ENCODE measurements around the gene PILRA. TPM values are rescaled to one million over a fixed set of nuclear protein-coding genes. Genes with fewer than 3 reads are reported as not detected.

The PILRA gene
- total RNA-seq, 4 donors from 2014 or later = 5.8 to 9.5 (median 5.9) TPM

DNA sequence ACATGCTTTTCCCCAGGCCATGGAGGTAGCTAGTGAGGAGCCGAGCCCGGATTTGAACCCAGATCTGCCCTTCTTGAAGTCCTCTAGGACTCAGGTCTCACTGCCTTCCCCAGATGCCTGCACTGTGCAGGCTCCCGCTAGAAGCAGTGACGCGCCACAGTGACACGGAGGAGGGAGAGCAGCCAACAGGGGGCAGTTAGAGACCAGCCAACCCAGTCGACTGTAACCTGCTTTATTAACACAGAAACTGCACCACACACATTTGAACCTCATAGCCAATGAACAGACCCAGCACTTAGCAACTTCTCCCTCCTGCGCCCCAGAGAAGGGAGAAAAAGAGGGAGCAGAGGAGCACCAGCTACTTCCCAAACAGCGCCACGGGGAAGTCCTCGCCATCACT lies 27.4 kb downstream of the PILRA start:
- H3K4me3 ChIP-seq = no peak overlapping the region
- no peaks in the 10 kb centered on the region for H3K27me3 ChIP-seq
- no peaks in the 10 kb centered on the region for H3K36me3 ChIP-seq
- H3K27ac ChIP-seq = no peak overlapping the region
- TF ChIP-seq, protein P1, sequence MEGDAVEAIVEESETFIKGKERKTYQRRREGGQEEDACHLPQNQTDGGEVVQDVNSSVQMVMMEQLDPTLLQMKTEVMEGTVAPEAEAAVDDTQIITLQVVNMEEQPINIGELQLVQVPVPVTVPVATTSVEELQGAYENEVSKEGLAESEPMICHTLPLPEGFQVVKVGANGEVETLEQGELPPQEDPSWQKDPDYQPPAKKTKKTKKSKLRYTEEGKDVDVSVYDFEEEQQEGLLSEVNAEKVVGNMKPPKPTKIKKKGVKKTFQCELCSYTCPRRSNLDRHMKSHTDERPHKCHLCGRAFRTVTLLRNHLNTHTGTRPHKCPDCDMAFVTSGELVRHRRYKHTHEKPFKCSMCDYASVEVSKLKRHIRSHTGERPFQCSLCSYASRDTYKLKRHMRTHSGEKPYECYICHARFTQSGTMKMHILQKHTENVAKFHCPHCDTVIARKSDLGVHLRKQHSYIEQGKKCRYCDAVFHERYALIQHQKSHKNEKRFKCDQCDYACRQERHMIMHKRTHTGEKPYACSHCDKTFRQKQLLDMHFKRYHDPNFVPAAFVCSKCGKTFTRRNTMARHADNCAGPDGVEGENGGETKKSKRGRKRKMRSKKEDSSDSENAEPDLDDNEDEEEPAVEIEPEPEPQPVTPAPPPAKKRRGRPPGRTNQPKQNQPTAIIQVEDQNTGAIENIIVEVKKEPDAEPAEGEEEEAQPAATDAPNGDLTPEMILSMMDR (IDR thresholded peaks at IDR 0.05) = no peak
- no peak for TF ChIP-seq POLR2A (IDR thresholded peaks at IDR 0.05)
- no peak for DNase-seq
- peaks cover 0 to 4% (median 1%) of the 10 kb centered on the region in 4 donors for H3K4me1 ChIP-seq
- no peaks in the 10 kb centered on the region for H3K9me3 ChIP-seq

- no peak overlapping the region for H3K27ac ChIP-seq
- no peak for DNase-seq
- no peaks in the 10 kb centered on the region for H3K36me3 ChIP-seq
- TF ChIP-seq POLR2A (IDR thresholded peaks at IDR 0.05) = no peak
- TF ChIP-seq, protein P1 (IDR thresholded peaks at IDR 0.05) = no peak
- no peak overlapping the region for H3K4me3 ChIP-seq
- no peaks in the 10 kb centered on the region for H3K4me1 ChIP-seq
- H3K27me3 ChIP-seq = no peaks in the 10 kb centered on the region
- H3K9me3 ChIP-seq = no peaks in the 10 kb centered on the region
These were observed 28.5 kb downstream of the PILRA start for GRCh38 chr7:100401811-100402210.

- H3K27me3 ChIP-seq = no peaks in the 10 kb centered on the region
- H3K27ac ChIP-seq = no peak overlapping the region
These were observed 29.0 kb downstream of the PILRA start for GRCh38 chr7:100402241-100402640.

GRCh38 chr7:100406767-100407166 lies 33.5 kb downstream of the PILRA start:
- DNase-seq = no peak
- H3K4me3 ChIP-seq = no peak overlapping the region
- TF ChIP-seq, protein P1 (IDR thresholded peaks at IDR 0.05) = no peak
- no peak for TF ChIP-seq POLR2A (IDR thresholded peaks at IDR 0.05)
- no peaks in the 10 kb centered on the region for H3K4me1 ChIP-seq
- no peaks in the 10 kb centered on the region for H3K36me3 ChIP-seq
- H3K9me3 ChIP-seq = no peaks in the 10 kb centered on the region
- no peaks in the 10 kb centered on the region for H3K27me3 ChIP-seq
- H3K27ac ChIP-seq = no peak overlapping the region

More at GRCh38 chr7:100402241-100402640, 29.0 kb downstream of the PILRA start:
- Histone ChIP-seq H3K4me3 (no peak overlapping the region), H3K4me1 (no peaks in the 10 kb centered on the region), H3K36me3 (no peaks in the 10 kb centered on the region), H3K9me3 (no peaks in the 10 kb centered on the region)
- DNase-seq = no peak
- TF ChIP-seq POLR2A (IDR thresholded peaks at IDR 0.05) = no peak
- TF ChIP-seq, protein P1 (IDR thresholded peaks at IDR 0.05) = no peak

DNA sequence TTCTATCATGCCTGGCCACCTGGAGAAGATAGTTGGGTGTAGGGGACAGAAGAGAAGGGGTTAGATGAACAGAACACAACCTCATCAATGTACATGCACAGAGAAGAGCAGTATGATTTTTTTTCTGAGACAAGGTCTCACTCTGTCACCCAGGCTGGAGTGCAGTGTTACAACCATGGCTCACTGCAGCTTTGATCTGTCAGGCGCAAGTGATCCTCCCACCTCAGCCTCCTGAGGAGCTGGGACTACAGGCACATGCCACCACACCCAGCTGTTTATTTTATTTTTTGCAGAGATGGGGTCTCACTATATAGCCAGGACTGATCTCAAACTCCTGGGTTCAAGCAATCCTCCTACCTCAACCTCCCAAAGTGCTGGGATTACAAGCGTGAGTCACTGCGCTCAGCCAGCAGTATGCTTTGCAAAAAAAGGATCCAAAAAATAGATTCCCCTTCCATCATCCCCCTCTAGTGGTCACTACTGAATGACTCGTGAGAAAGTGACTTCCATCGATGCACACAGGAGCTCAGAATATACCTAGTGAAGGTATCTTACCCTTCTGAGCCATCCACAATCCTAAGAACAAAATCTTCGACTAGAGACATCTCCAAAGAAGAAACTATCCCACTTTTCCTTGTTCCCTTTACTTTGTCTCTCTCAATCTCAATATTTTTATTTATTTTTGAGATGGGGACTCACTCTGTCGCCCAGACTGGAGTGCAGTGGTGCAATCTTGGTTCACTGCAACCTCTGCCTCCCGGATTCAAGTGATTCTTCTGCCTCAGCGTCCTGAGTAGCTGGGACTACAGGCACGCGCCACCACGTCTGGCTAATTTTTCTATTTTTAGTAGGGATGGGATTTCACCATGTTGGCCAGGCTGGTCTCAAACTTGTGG lies 34.2 kb downstream of the PILRA start:
- Histone ChIP-seq H3K27me3 (no peaks in the 10 kb centered on the region), H3K4me3 (no peak overlapping the region), H3K27ac (no peak overlapping the region), H3K36me3 (no peaks in the 10 kb centered on the region), H3K4me1 (no peaks in the 10 kb centered on the region), H3K9me3 (no peaks in the 10 kb centered on the region)
- peak in 1 of 3 donors; percentile 36 for DNase-seq
- TF ChIP-seq, protein P1 (IDR thresholded peaks at IDR 0.05) = peak; percentile 44 to 86 (median 58)
- TF ChIP-seq POLR2A (IDR thresholded peaks at IDR 0.05) = no peak
